ENCODE data around the gene MAPK11.

Gene MAPK11

GRCh38 chr22:50222508-50222907, 47.7 kb downstream of the MAPK11 start:
- DNase-seq (no peak), ATAC-seq (ENCODE audit: insufficient read depth, low read depth) (no peak)
- peaks cover 54% of the 10 kb centered on the region for H4K20me1 ChIP-seq (ENCODE audit: insufficient read depth, low read length)
- TF ChIP-seq, protein P1, sequence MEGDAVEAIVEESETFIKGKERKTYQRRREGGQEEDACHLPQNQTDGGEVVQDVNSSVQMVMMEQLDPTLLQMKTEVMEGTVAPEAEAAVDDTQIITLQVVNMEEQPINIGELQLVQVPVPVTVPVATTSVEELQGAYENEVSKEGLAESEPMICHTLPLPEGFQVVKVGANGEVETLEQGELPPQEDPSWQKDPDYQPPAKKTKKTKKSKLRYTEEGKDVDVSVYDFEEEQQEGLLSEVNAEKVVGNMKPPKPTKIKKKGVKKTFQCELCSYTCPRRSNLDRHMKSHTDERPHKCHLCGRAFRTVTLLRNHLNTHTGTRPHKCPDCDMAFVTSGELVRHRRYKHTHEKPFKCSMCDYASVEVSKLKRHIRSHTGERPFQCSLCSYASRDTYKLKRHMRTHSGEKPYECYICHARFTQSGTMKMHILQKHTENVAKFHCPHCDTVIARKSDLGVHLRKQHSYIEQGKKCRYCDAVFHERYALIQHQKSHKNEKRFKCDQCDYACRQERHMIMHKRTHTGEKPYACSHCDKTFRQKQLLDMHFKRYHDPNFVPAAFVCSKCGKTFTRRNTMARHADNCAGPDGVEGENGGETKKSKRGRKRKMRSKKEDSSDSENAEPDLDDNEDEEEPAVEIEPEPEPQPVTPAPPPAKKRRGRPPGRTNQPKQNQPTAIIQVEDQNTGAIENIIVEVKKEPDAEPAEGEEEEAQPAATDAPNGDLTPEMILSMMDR (IDR thresholded peaks at IDR 0.05; ENCODE audit: borderline replicate concordance, extremely low read depth, low read length, poor library complexity, severe bottlenecking): no peak
- TF ChIP-seq EZH2 (IDR thresholded peaks at IDR 0.05; ENCODE audit: borderline replicate concordance, low read depth, low read length, severe bottlenecking): no peak
- H3K9me3 ChIP-seq (ENCODE audit: insufficient read depth, low read length, severe bottlenecking): no peaks in the 10 kb centered on the region
- H3K27ac ChIP-seq (ENCODE audit: low read length): no peak overlapping the region
- no peak overlapping the region for H3K4me2 ChIP-seq (ENCODE audit: insufficient read depth, low read length)
- H3K27me3 ChIP-seq (ENCODE audit: insufficient read depth, low read length, poor library complexity): no peaks in the 10 kb centered on the region
- no peak overlapping the region for H2AFZ ChIP-seq (ENCODE audit: low read depth, low read length)
- H3K36me3 ChIP-seq (ENCODE audit: insufficient read depth, low read length): peaks cover 92% of the 10 kb centered on the region
- no peak overlapping the region for H3K4me3 ChIP-seq (ENCODE audit: low read depth in 1 of 2, low read length in 2 of 2)
- H3K4me1 ChIP-seq (ENCODE audit: insufficient read depth, low read length): no peaks in the 10 kb centered on the region
- H3K9ac ChIP-seq (ENCODE audit: low read depth, low read length): no peak overlapping the region
- H3K79me2 ChIP-seq (ENCODE audit: insufficient read depth, low read length): no peaks in the 10 kb centered on the region

DNA sequence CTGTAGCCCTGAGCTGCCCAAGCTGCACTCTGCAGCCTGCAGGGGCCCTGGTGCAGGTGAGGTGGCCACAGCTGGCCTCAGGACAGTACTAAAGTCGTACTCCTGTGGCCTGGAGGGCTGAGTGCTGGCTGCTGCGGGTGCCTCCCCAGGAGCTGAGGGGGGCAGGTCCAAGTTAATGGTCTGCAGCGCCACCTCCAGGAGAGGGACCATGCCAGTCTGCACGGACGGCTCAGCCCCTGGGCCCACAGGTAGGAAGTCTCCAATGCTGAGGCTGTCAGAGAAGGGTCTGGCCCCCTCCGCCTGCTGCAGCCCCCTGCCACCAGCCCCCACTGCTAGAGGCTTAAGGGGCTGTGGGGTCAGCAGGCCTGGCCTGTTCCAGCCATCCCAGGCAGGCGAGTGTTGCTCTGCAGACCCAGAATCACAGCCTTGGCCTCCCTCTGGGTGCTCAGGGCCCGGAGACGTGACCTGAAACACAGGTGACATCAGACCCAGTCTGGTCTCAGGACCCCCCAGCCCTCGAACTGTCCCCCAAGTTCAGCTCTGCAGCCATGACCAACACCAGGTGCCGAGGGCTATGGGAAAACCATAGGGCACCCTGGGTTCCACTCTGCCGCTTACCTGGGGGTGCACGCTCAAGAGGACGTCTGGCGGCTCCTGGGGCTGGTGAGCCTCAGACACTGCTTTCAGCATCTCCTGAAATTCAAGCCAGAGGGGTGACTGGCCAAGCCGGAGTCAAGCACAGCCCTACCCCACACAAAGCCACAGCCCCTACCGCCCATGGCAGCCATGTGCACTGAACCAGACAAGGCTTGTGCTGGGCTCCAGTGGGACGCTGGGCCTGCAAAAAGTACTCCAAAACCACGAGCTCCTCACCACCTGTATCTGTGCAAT, 48.5 kb downstream of the MAPK11 start:
- no peaks in the 10 kb centered on the region for H3K79me2 ChIP-seq (ENCODE audit: insufficient read depth, low read length)
- H3K9ac ChIP-seq (ENCODE audit: low read depth, low read length): no peak overlapping the region
- no peaks in the 10 kb centered on the region for H3K9me3 ChIP-seq (ENCODE audit: insufficient read depth, low read length, severe bottlenecking)
- H3K27ac ChIP-seq (ENCODE audit: low read length): no peak overlapping the region
- H3K4me3 ChIP-seq (ENCODE audit: low read depth in 1 of 2, low read length in 2 of 2): no peak overlapping the region
- peaks cover 54% of the 10 kb centered on the region for H4K20me1 ChIP-seq (ENCODE audit: insufficient read depth, low read length)
- DNase-seq (no peak), ATAC-seq (ENCODE audit: insufficient read depth, low read depth) (no peak)
- H2AFZ ChIP-seq (ENCODE audit: low read depth, low read length): no peak overlapping the region
- H3K4me2 ChIP-seq (ENCODE audit: insufficient read depth, low read length): no peak overlapping the region
- H3K36me3 ChIP-seq (ENCODE audit: insufficient read depth, low read length): peaks cover 93% of the 10 kb centered on the region
- TF ChIP-seq EZH2 (IDR thresholded peaks at IDR 0.05; ENCODE audit: borderline replicate concordance, low read depth, low read length, severe bottlenecking): no peak
- TF ChIP-seq, protein P1 (IDR thresholded peaks at IDR 0.05; ENCODE audit: borderline replicate concordance, extremely low read depth, low read length, poor library complexity, severe bottlenecking): peak; percentile 33
- no peaks in the 10 kb centered on the region for H3K4me1 ChIP-seq (ENCODE audit: insufficient read depth, low read length)
- no peaks in the 10 kb centered on the region for H3K27me3 ChIP-seq (ENCODE audit: insufficient read depth, low read length, poor library complexity)

DNA sequence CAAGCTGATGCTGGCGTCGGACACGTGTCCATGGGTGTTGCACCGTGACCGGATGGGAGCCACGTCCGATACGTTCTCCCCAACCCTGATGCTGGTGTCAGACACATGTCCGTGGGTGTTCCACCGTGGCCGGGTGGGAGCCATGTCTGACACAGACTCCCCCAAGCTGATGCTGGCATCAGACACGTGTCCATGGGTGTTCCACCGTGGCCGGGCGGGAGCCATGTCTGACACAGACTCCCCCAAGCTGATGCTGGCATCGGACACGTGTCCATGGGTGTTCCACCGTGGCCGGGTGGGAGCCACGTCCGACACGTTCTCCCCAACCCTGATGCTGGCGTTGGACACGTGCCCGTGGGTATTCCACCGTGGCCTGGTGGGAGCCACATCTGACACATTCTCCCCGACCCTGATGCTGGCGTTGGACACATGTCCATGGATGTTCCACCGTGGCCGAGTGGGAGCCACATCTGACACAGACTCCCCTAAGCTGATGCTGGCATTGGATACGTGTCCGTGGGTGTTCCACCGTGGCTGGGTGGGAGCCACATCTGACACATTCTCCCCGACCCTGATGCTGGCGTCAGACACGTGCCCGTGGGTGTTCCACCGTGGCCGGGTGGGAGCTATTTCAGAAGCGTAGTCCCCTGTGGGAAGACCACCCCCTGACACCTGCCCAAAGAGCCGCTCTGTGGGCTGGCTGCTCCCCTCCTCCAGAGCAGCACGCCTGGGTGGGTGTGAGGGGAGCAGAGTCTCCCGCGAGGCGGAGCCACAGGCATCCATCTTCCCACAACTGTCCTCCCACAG, 49.4 kb downstream of the MAPK11 start:
- ATAC-seq (ENCODE audit: insufficient read depth, low read depth): no peak
- no peak for DNase-seq
- H3K4me3 ChIP-seq (ENCODE audit: low read depth in 1 of 2, low read length in 2 of 2): no peak overlapping the region
- peaks cover 94% of the 10 kb centered on the region for H3K36me3 ChIP-seq (ENCODE audit: insufficient read depth, low read length)
- no peak overlapping the region for H2AFZ ChIP-seq (ENCODE audit: low read depth, low read length)
- H3K4me1 ChIP-seq (ENCODE audit: insufficient read depth, low read length): no peaks in the 10 kb centered on the region
- H3K4me2 ChIP-seq (ENCODE audit: insufficient read depth, low read length): no peak overlapping the region
- H4K20me1 ChIP-seq (ENCODE audit: insufficient read depth, low read length): peaks cover 57% of the 10 kb centered on the region
- H3K9me3 ChIP-seq (ENCODE audit: insufficient read depth, low read length, severe bottlenecking): no peaks in the 10 kb centered on the region
- peaks cover 2% of the 10 kb centered on the region; the same call in 1 of the 2 replicates for H3K79me2 ChIP-seq (ENCODE audit: insufficient read depth, low read length)
- H3K27me3 ChIP-seq (ENCODE audit: insufficient read depth, low read length, poor library complexity): no peaks in the 10 kb centered on the region
- TF ChIP-seq EZH2 (IDR thresholded peaks at IDR 0.05; ENCODE audit: borderline replicate concordance, low read depth, low read length, severe bottlenecking): no peak
- TF ChIP-seq, protein P1 (IDR thresholded peaks at IDR 0.05; ENCODE audit: borderline replicate concordance, extremely low read depth, low read length, poor library complexity, severe bottlenecking): no peak
- no peak overlapping the region for H3K27ac ChIP-seq (ENCODE audit: low read length)
- H3K9ac ChIP-seq (ENCODE audit: low read depth, low read length): no peak overlapping the region

Measured in DND-41 (cell line).